Daoy (cell line): ENCODE measurements around the gene MELK. TPM values are rescaled to one million over a fixed set of nuclear protein-coding genes. Genes with fewer than 3 reads are reported as not detected.

Source experiments
- DNase-seq: peaks from one replicate; pipeline ENCODE4 v3.0.0-alpha.2; 2015; ENCODE audit warnings: low read depth
- total RNA-seq: library from RNA; depleted of rRNA; stranded (reverse); fragments of >200 nt; shearing (Covaris generic); gene quantifications from 2 replicates; pipeline ENCODE4 v1.2.3, GENCODE V29; 2014

MELK gene
- total RNA-seq, 1 experiment from 2014 or later, result 102 TPM

- DNase-seq, result no peak
Measured at GRCh38 chr9:36671561-36671960, 98.9 kb downstream of the MELK start.

DNA sequence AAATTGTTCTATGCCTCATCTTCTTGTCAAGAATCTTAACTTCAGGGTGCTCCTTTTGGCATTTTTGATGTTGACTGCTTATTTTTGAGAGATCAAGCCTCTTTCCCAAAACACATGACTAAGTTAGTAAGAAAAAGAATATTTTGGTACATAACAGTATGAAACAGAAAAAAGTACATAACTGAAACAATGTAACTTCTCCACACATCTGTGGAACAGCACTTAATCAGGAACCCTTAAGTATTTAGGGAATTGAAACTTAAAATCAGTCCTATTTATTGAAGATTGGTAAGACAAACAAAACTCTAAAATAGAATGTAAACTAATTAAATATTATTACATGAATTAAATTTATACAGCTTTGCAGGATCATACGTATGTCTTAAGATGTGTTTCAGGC is 103.4 kb downstream of the MELK start:
- no peak for DNase-seq

DNA sequence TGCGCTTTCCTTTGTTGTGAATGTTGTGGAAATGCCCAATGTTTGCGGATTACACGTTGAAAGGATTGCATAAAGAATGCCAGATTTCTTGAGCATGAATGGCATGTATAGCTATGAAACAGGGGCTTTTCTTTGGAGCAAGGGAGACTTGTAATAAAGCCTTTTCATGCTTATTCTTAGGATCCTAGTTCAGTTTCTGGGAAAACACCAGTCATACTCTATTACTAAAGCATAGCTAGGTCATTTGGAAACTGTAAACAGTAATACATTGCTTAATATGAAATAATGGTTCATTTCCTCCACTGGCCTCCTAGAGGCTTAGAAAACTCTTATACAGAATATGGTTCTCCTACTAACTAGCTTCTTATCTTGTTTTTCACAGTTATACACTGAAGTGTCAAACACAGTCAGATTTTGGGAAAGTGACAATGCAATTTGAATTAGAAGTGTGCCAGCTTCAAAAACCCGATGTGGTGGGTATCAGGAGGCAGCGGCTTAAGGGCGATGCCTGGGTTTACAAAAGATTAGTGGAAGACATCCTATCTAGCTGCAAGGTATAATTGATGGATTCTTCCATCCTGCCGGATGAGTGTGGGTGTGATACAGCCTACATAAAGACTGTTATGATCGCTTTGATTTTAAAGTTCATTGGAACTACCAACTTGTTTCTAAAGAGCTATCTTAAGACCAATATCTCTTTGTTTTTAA is 104.2 kb downstream of the MELK start:
- DNase-seq, result no peak

DNA sequence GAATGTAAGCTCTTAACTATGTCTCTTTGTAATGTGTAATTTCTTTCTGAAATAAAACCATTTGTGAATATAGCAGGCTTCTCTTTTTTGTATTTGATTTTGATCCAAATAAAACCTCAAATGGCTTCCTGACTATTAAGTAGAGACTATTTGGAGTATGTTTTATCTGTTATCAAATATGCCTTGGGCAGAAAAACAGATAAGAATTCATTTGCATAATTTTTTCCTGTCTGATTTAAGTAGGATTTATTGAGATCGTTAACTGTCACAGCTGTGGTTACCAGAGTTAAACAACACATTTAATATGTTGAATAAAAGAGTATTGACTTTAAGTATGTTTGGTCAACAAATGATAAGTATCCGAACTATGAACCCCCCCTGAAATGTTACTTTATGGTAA is 104.9 kb downstream of the MELK start:
- no peak for DNase-seq

DNA sequence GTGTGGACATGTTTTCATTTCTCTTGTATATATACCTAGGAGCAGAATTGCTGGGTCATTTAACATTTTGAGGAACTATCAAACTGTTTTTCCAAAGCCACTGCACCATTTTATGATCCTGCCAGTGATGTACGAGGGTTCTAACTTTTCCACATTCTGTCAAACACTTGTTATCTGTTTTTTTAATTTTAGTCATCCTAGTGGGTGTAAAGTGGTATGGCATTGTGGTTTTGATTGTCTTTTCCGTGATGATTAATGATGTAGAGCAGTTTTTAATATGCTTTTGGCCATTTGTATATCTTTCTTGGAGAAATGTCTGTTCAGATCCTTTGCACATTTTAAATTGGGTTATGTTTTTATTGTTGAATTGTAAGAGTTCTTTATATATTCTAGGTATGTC is 107.0 kb downstream of the MELK start:
- DNase-seq, result no peak

- DNase-seq, result no peak
Measured at GRCh38 chr9:36686471-36686870, 113.8 kb downstream of the MELK start.

GRCh38 chr9:36690412-36691168 is 117.9 kb downstream of the MELK start:
- no peak for DNase-seq

DNA sequence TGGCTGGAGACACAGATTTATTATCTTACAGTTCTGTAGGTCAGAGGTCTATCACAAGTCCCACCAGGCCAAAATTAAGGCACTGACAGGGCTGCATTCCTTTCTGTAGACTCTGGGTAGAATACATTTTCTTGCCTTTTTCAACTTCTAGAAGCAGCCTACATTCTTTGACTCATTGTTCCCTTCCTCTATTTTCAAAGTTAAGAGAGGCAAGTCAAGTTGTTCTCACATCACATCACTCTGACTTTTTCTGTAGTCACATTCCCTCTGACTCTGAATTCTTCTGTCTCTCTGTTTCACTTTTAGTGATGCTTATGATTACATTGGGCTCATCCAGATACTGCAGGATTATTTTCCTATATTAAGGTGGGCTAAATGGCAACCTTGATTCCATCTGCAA is 119.0 kb downstream of the MELK start:
- DNase-seq, result no peak

GRCh38 chr9:36698984-36699383 is 126.3 kb downstream of the MELK start:
- no peak for DNase-seq

DNA sequence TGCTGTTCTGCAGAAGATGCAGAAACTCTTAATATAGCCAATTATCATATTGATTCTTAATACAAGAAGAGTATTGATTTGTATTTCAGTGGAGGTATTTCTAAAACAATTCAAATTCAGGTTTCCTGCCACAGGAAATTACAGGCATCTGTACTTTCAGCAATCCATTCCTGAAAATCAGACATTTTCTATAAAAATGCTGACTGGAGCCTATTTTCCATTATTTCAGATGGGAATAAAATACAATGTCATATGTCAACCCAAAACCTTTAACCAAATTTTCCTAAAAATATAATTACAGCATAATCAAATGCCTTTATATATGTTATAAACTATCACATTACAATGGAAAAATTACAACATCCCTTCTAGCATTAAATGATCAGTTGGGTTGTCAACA is 131.5 kb downstream of the MELK start:
- no peak for DNase-seq

DNA sequence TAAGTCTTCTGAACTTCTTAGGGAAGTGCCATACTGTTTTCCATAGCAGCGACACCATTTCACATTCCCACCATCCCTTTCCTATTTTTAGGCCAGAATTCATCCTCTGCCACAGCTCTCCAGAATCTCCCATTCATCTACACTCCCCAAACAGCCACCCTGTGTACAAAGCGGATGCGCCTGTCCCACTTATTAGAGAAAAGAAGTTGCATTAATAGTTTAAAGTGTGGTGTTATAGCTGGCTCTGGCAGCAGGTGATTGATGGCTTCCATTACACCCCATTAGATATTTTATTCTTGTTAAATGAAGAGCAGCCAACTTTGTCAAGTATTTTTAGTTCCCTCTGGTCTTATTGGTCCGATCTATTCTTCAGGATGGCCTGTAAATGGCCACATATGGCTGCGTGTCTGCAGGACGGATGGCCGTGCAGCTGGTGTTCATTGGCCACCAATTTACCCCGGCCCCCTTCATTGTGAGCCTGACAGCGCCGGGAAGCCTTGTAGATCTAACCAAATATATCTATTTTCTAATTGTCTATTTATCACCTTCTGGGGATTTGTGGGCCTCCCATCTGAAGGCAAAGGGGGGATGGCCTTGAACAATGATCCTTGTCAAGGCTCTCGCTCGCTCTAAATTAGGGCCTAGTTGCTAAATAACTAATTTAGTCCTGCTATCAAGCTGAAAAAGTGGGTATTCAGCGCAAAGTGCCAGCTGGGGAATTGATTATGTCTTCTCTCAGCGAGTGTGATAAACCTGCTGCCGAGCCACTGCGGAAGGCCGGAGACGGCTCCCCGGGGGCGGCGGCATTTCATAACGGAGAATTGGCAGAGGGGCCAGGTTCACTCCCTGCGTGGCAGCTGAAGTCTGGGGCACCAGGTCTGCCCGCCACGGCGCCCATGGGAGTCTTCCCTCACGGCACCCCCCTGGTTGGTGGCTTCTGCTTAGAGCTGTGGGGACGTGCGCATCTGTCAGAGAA is 141.1 kb downstream of the MELK start:
- DNase-seq, result no peak

GRCh38 chr9:36716496-36716895 is 143.8 kb downstream of the MELK start:
- no peak for DNase-seq

DNA sequence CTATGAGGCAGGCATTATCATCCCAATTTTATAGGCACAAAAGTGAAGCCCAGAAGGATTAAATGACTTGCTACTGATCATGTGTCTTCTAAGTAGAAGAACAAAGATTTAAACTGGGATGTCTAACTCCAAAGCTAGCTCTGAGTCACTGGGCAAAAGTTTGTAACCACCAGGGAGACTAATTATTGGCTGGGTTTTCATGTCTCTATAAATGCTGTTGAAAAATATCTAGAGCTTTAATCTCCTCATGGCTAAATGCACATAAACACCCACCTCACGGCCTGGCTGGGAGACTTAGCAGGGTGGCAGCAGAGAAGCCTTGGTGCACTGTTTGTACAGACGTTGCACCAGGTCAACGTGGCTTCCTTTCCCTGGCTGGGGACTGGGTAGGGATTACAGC is 144.6 kb downstream of the MELK start:
- no peak for DNase-seq

DNA sequence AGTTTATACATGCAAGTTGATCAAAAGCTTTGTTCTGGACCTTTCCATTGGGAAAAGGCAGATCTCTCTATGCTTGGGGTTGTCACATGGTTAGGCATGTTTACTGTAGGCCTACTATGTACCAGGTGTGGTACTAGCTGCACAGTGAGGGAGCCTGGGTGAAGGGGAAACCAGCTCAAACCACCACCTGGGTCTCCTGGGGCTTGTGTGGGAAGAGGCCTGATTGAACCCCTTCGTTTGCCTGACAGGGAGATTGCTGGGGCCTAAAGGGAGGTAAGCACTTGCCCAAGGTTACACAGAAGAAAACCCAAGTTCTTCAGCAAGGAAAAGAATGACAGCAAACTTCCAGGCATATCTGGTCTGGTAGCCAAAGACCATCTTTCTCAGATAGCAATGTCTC is 145.9 kb downstream of the MELK start:
- DNase-seq, result no peak

DNA sequence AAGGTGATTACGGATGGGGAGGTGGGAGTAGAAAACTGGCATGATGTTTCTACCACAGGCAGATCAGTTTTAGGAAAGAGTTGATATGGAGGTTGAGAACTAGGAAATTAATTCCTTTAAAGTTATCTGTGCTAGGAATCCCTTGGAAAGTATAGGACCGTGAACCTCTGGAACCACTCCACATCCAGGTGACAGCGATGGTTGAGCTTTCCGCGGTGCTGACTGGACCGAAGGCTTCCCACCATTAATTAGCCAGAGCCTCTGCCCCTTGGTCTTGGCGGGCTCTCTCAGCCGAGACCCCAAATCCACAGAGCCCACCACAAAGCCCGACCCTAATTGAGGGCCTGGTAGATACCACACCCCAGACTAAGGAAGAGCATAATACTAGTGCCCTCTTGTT is 147.3 kb downstream of the MELK start:
- no peak for DNase-seq

DNA sequence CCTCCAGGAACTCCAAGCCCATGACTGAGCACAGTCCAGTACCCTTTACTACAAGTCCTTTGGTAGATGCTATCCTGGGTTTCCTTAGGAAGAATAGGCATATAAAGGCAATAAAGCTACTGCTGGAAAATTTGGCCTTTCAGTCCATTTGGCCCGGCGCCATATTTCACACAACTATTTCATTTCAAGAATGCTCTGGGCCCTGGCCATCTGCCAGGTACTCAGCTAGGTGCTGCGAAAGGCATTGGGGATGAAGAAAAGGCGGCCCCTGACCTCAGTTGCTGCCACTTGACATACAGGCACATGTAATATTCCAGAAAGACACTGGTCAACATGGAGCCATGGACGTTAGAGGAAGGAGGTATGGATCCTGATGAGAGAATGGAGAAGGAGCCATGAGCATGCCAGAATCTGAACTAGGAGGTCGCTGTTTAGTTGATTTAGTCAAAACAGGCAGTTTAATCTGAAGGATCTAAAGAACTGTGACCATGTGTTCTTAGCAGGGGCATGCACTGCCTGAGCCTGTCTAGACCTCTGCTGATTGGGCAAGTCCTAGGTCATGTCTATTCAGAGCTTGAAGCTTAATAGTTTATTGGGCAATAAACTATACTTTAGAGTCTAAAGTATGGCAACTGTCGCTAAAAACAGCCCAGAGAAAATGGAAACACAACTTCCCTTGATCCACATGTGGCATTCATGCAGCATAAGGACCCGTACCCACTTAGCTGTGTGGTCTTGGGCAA is 149.3 kb downstream of the MELK start:
- peak; percentile 29 for DNase-seq

DNA sequence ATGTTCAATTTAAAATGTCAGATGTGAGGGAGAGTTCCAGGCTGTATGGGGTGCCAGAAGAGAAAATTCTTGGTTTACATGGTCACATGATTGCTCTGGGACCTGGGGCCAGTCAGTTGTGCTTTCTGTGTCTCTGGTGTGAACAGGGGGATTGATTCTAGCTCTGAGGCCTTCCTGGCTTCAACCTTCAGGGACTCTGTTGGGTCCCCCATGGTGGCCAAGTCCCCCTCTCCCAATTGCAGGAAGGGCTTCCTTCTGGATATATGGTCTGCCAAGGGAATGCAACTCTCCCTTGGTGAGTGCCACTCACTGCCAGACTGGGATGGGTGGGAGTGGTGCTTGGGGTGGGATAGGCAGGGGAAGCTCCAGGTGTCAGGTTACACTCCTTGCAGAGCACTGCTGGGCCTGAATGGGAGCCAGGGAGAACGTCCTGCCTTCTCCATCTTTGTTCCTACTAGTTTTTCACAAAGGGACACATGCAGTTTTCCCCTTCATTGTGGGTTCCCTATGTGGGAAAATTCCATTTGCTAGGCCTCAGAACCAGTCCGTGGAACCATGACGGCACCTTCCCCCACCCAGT is 153.2 kb downstream of the MELK start:
- DNase-seq, result peak; percentile 25
